Tongue (tissue), 2 donors: ENCODE measurements around the gene ULBP1. TPM values are rescaled to one million over a fixed set of nuclear protein-coding genes. Genes with fewer than 3 reads are reported as not detected.
A peak's percentile ranks its signal among the peaks of the same experiment; 100 is the strongest.
"Not testable (repeated sequence)": the region's sequence is repeated elsewhere in the genome, so short reads cannot be mapped to it uniquely, and the experiment has no call there.

ENCODE experiments used
- DNase-seq: peaks from one replicate; pipeline ENCODE4 v3.0.0-alpha.2; 2015
- total RNA-seq: library from RNA; depleted of rRNA; stranded (reverse); fragments of >200 nt; gene quantifications from one replicate; pipeline ENCODE4 v1.2.3, GENCODE V29; 2014

ULBP1 gene
- total RNA-seq, 1 donor from 2014 or later: 0.41 TPM

GRCh38 chr6:149978610-149979009 lies 14.9 kb downstream of the ULBP1 start:
- DNase-seq: no peak

GRCh38 chr6:149979293-149979692 lies 15.6 kb downstream of the ULBP1 start:
- no peak for DNase-seq

DNA sequence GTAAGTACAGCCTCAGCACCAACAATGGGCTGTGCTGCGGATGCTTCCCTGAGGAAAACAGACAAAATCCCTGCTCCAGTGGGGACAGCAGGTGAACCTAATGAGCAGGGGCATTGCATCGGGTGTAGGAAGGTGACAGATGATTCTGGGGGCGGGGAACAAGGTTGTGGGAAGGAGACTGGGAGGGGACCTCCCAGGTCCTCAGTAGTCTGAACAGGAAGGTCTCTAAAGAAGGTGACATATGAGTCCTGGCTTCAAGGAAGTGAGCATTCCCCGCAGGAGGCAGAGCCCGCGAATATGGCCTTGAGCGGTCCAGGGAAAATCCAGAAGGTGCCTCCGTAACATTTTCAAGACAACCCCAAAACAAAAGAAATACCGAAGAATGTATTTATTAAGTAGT lies 19.4 kb downstream of the ULBP1 start:
- DNase-seq: no peak

DNA sequence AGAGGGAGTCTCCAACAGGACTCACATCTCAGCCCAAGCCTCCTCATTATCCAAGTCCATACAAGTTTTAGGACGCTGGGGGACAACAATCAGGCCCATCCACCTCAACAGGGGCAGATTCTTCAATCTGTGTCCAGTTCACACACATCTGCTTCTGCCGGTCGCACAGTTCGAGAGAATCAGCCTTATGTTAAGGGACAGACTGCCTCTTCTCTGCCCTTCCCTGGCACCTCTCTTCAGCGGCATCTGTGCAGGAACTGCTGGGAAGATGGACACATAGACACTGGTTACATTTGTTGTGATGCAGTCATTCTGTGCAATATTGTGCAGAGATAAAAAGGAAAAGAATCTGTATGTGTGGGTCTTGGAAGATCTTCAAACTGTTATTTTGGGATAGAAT lies 21.0 kb downstream of the ULBP1 start:
- DNase-seq: no peak

DNA sequence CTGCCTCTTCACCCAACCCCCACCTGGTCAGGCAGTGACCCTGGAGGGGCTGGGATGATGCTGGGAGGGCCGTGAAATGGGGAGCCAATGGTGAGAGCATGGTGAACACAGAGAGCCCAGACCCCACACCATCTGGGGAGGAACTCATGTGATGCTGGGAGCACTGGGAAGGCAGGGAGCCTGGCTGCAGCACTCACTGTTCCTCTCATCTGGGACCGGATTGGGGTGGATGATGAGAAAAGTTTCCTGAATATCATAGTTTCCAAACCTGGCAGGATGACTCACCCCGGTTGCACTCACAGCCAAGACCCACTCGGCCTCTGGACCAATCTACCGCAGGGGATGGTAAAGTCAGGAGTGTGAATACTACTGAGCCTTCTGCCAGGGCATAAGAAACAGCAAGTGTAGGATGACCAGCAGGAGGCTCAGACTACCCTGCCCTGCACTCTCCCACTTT lies 21.8 kb downstream of the ULBP1 start:
- no peak for DNase-seq

DNA sequence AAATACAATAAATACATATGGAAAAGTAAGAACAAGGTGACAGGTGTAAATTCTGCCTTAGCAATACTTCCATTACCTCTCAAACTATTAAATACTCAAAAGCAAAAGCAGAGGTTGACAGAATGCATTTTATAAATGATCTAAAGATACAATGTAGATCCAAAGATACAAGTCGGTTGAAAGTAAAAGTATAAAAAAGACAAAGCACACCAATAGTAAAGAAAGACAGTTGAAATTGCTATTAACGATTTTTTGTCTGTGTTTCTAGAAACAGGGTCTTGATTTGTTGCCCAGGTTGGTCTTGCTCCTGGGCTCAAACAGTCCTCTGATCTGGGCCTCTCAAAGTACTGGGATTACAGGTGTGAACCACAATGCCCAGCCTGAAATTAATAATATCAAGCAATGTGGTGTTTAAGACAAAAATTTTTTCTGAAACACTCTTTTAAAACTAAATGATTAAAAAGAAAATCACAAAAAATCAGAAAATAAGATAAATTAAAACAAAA lies 23.9 kb downstream of the ULBP1 start:
- DNase-seq: no peak

DNA sequence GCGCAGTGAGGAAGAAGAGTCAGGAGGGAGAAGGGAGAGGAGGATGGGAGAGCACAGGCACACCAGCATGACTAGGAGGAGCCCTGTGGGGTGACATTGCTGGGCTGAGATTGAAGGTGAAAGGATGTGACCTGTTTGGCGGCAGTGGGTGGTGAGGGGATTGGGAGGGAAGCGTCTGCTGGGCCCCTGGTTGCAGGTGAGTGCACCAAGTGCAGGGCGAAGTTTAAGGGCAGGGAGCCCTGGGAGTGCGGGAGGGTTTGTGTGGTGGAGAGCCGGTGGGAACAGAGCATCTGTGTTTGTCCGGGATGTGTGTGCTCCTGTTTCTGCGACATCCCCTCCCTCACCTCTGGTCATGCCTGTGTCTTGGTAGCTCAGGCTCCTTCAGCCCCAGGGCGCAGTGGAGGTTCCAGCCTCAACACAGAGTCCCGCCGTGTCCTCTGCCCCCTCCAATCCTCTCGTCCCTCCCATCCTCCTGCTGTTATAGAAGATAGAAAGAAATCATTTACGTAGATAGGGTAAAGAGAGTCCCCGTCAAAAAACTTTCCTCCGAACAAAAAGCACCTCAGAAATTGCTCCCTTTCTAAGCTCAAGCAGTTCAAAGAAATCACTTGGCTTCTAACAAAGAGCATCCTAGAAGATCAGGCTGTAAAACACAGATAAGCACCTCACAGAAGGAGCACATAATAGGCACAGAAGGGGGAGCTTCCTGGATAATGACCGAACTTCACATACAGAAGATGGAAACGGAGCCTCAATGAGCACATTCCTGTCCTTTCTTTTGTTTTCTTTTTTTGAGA lies 25.0 kb downstream of the ULBP1 start:
- no peak for DNase-seq

DNA sequence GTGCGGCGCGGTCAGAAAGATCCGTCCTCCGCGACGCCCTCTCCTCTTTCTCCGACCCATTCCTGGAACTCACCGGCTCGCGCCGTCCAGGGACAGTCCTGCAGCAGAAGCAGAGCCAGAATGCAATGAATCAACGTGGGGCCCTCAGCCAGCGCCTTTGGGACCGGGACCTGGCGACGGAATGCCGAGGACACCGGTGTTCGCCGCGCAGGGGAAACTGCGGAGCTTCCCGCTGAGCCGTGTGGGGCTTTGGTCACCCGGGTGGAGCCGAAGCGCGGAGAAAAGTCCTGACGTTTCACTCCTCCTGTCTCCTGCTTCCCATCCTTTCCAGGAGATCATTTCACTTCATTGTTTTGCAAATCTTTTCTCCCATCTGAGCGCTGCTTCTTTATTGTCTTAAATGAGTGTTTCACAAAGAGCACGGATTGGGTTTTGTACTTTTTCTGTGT lies 26.5 kb downstream of the ULBP1 start:
- no peak for DNase-seq

- DNase-seq: no peak
These were observed 27.1 kb downstream of the ULBP1 start for GRCh38 chr6:149990661-149991471.

DNA sequence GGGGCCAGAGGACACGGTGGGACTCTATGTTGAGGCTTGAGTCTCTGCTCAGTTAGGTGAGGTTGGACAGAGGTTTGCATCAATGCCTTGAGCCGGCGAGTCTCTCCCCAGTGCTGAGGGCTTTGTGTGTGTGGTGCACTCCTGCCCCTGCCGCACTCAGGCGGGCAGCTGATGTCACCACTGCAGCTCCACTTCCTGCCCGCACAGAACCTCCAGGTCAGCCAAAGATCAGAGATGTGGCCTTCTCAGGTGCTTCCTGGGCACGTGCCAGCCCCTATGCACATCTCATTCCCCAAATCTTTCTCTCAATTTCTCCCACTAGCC lies 27.7 kb downstream of the ULBP1 start:
- DNase-seq: not testable (repeated sequence)

DNA sequence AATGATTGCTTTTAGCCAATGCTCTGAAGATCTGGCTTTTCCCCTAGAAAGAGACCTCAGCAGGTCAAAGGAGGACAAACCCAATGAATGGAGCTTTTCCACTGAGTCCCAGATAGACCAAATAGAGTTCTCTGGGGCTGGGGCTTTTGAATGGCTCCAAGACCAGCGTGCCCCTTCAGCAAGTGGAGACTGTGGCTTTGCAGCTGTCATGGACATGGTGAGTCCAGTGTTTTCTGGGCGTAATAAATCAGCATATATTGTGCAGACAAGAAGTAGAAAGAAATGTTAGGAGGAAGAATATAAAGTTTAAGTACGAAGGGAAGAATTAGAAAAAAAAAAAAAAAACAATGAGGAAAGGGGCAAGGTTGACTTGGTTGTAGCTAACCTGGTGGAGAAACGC lies 28.1 kb downstream of the ULBP1 start:
- no peak for DNase-seq

- DNase-seq: no peak
These were observed 31.6 kb downstream of the ULBP1 start for GRCh38 chr6:149995235-149995750.

DNA sequence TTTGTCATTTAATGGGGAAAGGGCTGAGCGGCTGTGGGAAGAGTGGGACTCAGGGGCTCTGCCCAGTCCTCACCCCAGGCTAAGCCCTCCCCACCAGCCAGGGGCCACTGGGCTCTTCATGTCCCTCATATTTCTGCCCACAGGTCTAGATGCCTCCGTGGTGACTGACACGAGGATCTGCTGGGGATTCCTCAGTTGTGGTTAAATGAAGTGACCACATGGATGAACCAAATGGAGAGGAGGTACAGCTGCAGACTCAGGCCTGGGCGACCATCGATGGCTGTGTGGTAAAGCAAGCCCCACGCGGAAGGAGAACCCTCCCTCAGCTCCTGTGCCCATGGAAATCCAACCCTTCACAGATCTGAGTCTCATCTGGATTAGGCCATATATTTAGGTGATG lies 32.2 kb downstream of the ULBP1 start:
- no peak for DNase-seq

- no peak for DNase-seq
These were observed 35.9 kb downstream of the ULBP1 start for GRCh38 chr6:149999636-150000035.

GRCh38 chr6:150001295-150002008 lies 37.7 kb downstream of the ULBP1 start:
- DNase-seq: no peak

DNA sequence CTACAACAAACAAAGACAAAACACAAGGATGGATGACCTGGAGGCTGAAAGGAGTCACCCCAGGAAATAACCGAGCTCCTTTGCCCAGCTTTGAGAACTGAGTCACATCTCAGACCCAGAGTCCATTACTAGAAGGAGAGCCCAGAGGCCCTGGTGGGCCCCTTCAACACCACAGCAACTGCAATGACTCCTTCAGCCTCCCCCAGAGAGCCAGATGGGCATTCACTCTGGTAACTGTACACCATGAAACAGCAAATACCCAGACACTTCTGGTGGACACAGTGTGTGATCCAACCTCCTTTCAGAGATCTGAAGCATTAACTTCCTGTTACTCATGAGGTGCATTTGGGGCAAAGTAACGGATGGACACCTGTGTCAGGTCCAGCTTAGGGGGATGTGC lies 39.0 kb downstream of the ULBP1 start:
- DNase-seq: no peak

DNA sequence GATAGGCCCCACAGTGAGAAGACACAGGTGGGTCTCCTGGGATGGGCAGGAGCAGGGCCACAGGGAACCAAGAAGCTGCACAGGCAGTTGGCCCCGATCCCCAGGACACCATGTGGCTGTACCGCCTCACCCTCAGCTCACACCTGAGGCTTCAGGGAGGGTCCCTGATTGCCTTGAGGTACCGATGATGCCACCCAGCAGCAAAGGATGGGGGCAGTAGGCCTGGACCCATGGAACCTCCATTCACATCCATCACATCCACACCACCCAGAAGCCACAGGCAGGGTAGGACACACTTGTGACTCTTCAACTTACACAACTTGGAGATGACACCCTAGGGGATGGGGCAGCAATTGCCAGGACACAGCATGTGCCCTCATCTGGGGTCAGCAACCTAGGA lies 39.9 kb downstream of the ULBP1 start:
- not testable (repeated sequence) for DNase-seq

GRCh38 chr6:150004101-150004782 lies 40.5 kb downstream of the ULBP1 start:
- DNase-seq: no peak

DNA sequence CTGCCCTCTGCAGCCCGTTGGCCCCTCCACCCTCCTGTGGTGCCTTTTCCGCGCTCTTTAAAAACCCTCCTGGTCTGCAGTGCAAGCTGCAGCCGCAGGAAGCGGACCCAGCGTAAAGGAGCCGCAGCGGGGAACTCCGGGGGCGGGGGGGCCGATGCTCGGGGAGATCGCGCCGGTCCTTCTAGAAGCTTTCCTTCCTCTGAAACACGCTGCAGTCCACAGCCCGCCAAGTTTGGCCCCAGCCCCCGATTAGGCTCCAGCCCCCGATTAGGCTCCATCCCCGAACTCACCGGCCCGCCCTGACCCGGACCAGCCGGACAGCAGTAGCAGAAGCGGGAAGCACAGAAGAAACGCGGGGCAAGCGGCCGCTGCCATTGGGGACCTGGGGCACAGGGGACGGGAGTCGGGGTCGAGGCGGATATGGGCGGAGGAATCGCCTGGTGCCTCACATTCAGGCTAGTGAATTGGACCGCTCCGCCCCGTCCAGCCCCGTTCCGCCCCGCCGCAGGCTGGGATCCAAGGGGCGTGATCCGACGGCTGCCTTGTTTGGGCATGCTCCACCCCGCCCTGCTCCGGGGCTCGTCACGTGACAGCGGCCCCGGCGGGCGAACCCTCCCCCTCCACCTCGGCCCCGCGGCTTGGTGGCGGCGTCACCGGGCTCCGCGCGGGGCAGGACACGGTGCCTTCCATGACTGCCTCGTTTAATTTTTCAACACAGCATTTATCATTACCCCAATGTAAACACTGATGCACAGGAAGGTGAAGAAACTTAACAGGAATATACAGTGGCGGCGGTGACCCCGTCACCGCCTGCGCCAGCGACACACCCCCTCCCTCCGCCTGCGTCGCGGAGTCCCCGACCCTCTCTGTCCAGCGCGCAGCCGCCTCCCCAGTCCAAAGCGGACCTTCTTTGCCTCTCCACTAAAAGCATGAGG lies 41.3 kb downstream of the ULBP1 start:
- DNase-seq: peak; percentile 95

DNA sequence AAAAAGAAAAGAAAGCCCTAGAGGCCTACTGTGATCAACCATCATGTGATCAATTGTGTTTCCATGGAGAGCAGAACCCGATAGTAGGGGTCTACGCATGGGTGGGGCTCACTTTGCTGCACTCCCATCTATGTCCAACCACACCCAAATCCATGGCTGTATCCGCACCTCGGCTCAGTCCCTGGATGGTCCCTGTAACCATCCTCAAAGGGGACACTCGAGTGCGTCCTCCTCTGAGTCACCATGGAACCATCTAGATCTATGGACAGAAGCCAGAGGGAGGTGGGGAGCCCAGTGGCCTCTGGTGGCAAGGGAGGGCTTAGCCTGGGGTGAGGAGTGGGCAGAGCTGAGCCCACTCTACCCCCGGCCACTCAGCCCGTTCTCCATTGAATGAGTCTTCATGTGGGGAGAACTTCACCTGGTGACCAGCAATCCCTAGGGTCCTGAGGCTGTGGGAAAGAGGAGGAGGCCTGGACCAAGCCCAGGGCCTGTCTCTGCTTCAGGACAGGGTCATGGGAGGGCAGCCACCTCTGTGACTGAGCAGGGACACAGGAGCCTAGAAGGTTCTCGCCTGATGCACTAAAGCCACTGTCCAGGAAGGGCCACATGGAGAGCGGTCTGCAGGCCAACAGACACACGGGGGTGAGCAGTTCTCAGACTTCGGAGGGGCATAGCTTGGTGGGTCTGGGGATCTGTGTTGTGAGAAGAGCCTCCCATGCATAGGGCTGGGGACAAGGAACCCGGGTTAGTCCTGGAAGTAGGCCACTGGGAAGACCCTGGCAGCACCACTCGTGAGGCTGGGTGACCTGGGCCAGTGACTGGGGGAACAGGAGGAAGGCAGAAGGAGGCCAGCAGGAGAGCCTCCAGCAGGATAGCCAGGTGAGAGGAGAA lies 42.3 kb downstream of the ULBP1 start:
- DNase-seq: no peak
